WTC11 (cell line): ENCODE data around the gene EIF5A2. TPM values are rescaled to one million over a fixed set of nuclear protein-coding genes. Genes with fewer than 3 reads are reported as not detected.

ENCODE experiments used
- ATAC-seq: fragments of 200-7000 bp; cut with Tn5 transposase; 2 replicates; pipeline ENCODE4 v1.10.0; 2021; ENCODE audit warnings: mild to moderate bottlenecking, moderate library complexity
- CTCF ChIA-PET: fragments of 300-600 bp; sonication (Branson Sonifier 250); formaldehyde crosslinking; loops from one replicate; lab custom pipeline; 2021; ENCODE audit warnings: antibody characterized with exemption; lab: Charles Lee
- POLR2A ChIA-PET: fragments of 350-600 bp; sonication (Branson Sonifier 250); formaldehyde crosslinking; loops from one replicate; lab custom pipeline; 2021; ENCODE audit warnings: antibody characterized with exemption; lab: Charles Lee
- DNase-seq: peaks from one replicate; pipeline ENCODE4 v3.0.0; 2021; ENCODE audit warnings: low spot score
- H3K27ac Mint-ChIP-seq: 2 replicates; pipeline ENCODE4 v1.8.0; 2021; ENCODE audit warnings: mixed read lengths
- H3K27me3 Mint-ChIP-seq: 2 replicates; pipeline ENCODE4 v1.8.0; 2021; ENCODE audit warnings: low read depth, mild to moderate bottlenecking, moderate library complexity, mixed read lengths
- H3K36me3 Mint-ChIP-seq: 2 replicates; pipeline ENCODE4 v1.8.0; 2021; ENCODE audit warnings: mixed read lengths
- H3K4me1 Mint-ChIP-seq: 2 replicates; pipeline ENCODE4 v1.8.0; 2022; ENCODE audit warnings: mixed read lengths
- H3K4me3 Mint-ChIP-seq: 2 replicates; pipeline ENCODE4 v1.8.0; 2021; ENCODE audit warnings: mild to moderate bottlenecking, moderate library complexity, mixed read lengths
- H3K9me3 Mint-ChIP-seq: 2 replicates; pipeline ENCODE4 v1.8.0; 2021; ENCODE audit warnings: mixed read lengths
- ATF2 ChIP-seq: sonication (generic); formaldehyde crosslinking; IDR thresholded peaks from 2 replicates; pipeline ENCODE4 v1.8.1; 2022; ENCODE audit warnings: low read depth, missing genetic modification reagents, borderline replicate concordance
- ATF6 ChIP-seq: sonication (generic); formaldehyde crosslinking; IDR thresholded peaks from 2 replicates; pipeline ENCODE4 v1.8.1; 2023; ENCODE audit warnings: mild to moderate bottlenecking, missing genetic modification reagents
- CDX4 ChIP-seq: fragments of 250-450 bp; sonication (Bioruptor Pico); IDR thresholded peaks from 2 replicates; pipeline ENCODE4 v1.9.0; 2021; ENCODE audit warnings: moderate library complexity, mild to moderate bottlenecking, inconsistent platforms, borderline replicate concordance
- CREM ChIP-seq: sonication (generic); formaldehyde crosslinking; IDR thresholded peaks from 2 replicates; pipeline ENCODE4 v1.8.1; 2022; ENCODE audit warnings: mild to moderate bottlenecking, missing genetic modification reagents, moderate library complexity
- CTCF ChIP-seq: fragments of 200-600 bp; IDR thresholded peaks from 2 replicates; pipeline ENCODE4 v1.8.0; 2022; ENCODE audit warnings: antibody characterized with exemption
- FOXP1 ChIP-seq: sonication (generic); formaldehyde crosslinking; IDR thresholded peaks from 2 replicates; pipeline ENCODE4 v1.8.0; 2022; ENCODE audit warnings: missing genetic modification reagents, mild to moderate bottlenecking, moderate library complexity, borderline replicate concordance
- GRHL2 ChIP-seq: fragments of 250-450 bp; sonication (Bioruptor Pico); IDR thresholded peaks from 2 replicates; pipeline ENCODE4 v1.8.0; 2022; ENCODE audit warnings: mild to moderate bottlenecking, moderate library complexity; ENCODE audit not compliant: insufficient replicate concordance, severe bottlenecking
- HMGXB4 ChIP-seq: sonication (generic); formaldehyde crosslinking; IDR thresholded peaks from 2 replicates; pipeline ENCODE4 v1.8.1; 2023; ENCODE audit warnings: mild to moderate bottlenecking, moderate library complexity, missing genetic modification reagents
- IRF1 ChIP-seq: sonication (generic); formaldehyde crosslinking; IDR thresholded peaks from 2 replicates; pipeline ENCODE4 v1.8.0; 2023; ENCODE audit warnings: missing genetic modification reagents
- NR2C2 ChIP-seq: sonication (generic); formaldehyde crosslinking; IDR thresholded peaks from 2 replicates; pipeline ENCODE4 v1.8.0; 2022; ENCODE audit warnings: mild to moderate bottlenecking, missing genetic modification reagents
- PREB ChIP-seq: sonication (generic); formaldehyde crosslinking; IDR thresholded peaks from 2 replicates; pipeline ENCODE4 v1.8.1; 2022; ENCODE audit warnings: mild to moderate bottlenecking, missing genetic modification reagents, moderate library complexity, borderline replicate concordance
- SMAD3 ChIP-seq: sonication (generic); formaldehyde crosslinking; IDR thresholded peaks from 2 replicates; pipeline ENCODE4 v1.8.0; 2022; ENCODE audit warnings: missing genetic modification reagents, mild to moderate bottlenecking, borderline replicate concordance
- TP53 ChIP-seq: sonication (generic); formaldehyde crosslinking; IDR thresholded peaks from 2 replicates; pipeline ENCODE4 v1.8.1; 2023; ENCODE audit warnings: mild to moderate bottlenecking, missing genetic modification reagents
- USF2 ChIP-seq: sonication (generic); formaldehyde crosslinking; IDR thresholded peaks from 2 replicates; pipeline ENCODE4 v1.8.1; 2023; ENCODE audit warnings: mild to moderate bottlenecking, missing genetic modification reagents, moderate library complexity
- ZBTB43 ChIP-seq: sonication (generic); formaldehyde crosslinking; IDR thresholded peaks from 2 replicates; pipeline ENCODE4 v1.8.1; 2023; ENCODE audit warnings: mild to moderate bottlenecking, missing genetic modification reagents
- ZNF232 ChIP-seq: sonication (generic); formaldehyde crosslinking; IDR thresholded peaks from 2 replicates; pipeline ENCODE4 v1.8.0; 2022; ENCODE audit warnings: mild to moderate bottlenecking, missing genetic modification reagents
- total RNA-seq: library from RNA; stranded (reverse); gene quantifications from 3 replicates; pipeline ENCODE4 v1.2.3, GENCODE V29; 2021

The EIF5A2 gene
- total RNA-seq, 1 experiment from 2014 or later = 7.6 TPM

GRCh38 chr3:170848292-170848917 lies 60.0 kb downstream of the EIF5A2 start:
- ChIA-PET CTCF (interaction anchor here (0.7 to 2.7 kb wide), 16 partner anchors 9 to 1081 kb away, joined by 3 to 13 read pairs (median 4); partner anchors contain the start of gene SLC7A14), POLR2A (interaction anchor here (0.6 to 0.8 kb wide), 2 partner anchors 22 to 805 kb away, joined by 3 to 4 read pairs; partner anchors contain the start of gene RPL22L1)
- H3K4me3 Mint-ChIP-seq = no peak overlapping the region
- peaks cover 16% of the 10 kb centered on the region for H3K9me3 Mint-ChIP-seq
- no peak for TF ChIP-seq ZBTB43 (CRISPR knock-in tag)
- TF ChIP-seq CDX4 (CRISPR knock-in tag) = no peak
- no peak for TF ChIP-seq FOXP1
- TF ChIP-seq CTCF = no peak
- no peak for TF ChIP-seq GRHL2 (CRISPR knock-in tag)
- no peak for TF ChIP-seq ATF6 (CRISPR knock-in tag)
- TF ChIP-seq TP53 = no peak
- TF ChIP-seq USF2 (CRISPR knock-in tag) = no peak
- TF ChIP-seq SMAD3 (CRISPR knock-in tag) = no peak
- no peak for TF ChIP-seq ATF2 (CRISPR knock-in tag)
- TF ChIP-seq PREB (CRISPR knock-in tag) = no peak
- no peak for TF ChIP-seq ZNF232 (CRISPR knock-in tag)
- no peak for TF ChIP-seq CREM (CRISPR knock-in tag)
- no peak for TF ChIP-seq NR2C2 (CRISPR knock-in tag)
- no peak for TF ChIP-seq HMGXB4
- no peak for TF ChIP-seq IRF1 (CRISPR knock-in tag)
- ATAC-seq = no peak
- H3K27me3 Mint-ChIP-seq = no peaks in the 10 kb centered on the region; the same call in 1 of the 2 replicates
- no peaks in the 10 kb centered on the region for H3K4me1 Mint-ChIP-seq
- DNase-seq = no peak
- H3K36me3 Mint-ChIP-seq = peaks cover 10% of the 10 kb centered on the region
- H3K27ac Mint-ChIP-seq = no peak overlapping the region
